PFSK-1 (cell line): ENCODE data around the gene TASL.

Source experiments
- FOXP2 ChIP-seq: optimal IDR thresholded peaks from 2 replicates; pipeline ENCODE3; 2011; ENCODE audit warnings: borderline replicate concordance, control low read depth, inconsistent platforms; ENCODE audit not compliant: insufficient read depth; ENCODE audit errors: extremely low read length, extremely low read depth
- POLR2AphosphoS5 ChIP-seq: IDR thresholded peaks from 2 replicates; pipeline ENCODE4 v1.6.1; 2012; ENCODE audit warnings: low read depth, mild to moderate bottlenecking, control low read depth, low read length, moderate library complexity
- SIN3A ChIP-seq: IDR thresholded peaks from 2 replicates; pipeline ENCODE4 v1.6.1; 2012; ENCODE audit warnings: mild to moderate bottlenecking, low read length, moderate library complexity, borderline replicate concordance; ENCODE audit not compliant: insufficient read depth
- TAF1 ChIP-seq: IDR thresholded peaks from 2 replicates; pipeline ENCODE4 v1.6.1; 2012; ENCODE audit warnings: low read length, control low read depth, borderline replicate concordance; ENCODE audit not compliant: insufficient read depth
- TF ChIP-seq, protein P1 (sequence below), 2 experiments: IDR thresholded peaks; 2 replicates each; pipeline versions ENCODE4 v1.6.1 to v1.8.0; 2011 to 2012; ENCODE audit warnings: low read depth in 2 of 2, low read length in 2 of 2, control low read depth in 1 of 2, inconsistent platforms in 1 of 2, mild to moderate bottlenecking in 1 of 2, moderate library complexity in 1 of 2; ENCODE audit not compliant: insufficient read depth in 1 of 2

DNA sequence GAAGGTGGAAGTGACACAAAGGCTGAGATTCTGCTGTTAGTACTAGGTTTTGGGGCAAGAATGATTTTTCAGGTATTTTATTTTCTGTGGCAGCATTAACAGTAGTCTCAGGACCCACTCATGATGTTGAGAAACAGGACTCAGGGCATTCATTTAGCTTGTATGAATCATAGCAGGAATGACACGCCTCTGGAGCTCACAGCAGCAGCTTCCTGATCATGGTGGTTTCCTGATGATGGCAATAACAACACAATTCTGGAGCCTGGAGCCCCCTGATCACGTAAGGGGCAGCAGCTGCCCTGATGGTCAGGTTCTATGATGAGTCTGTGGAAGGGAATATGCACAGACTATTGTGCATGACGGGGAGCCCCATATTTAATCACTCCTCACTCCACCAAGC lies 47.0 kb downstream of the TASL start:
- TF ChIP-seq FOXP2 (no peak), POLR2AphosphoS5 (no peak), TAF1 (no peak), SIN3A (no peak)
- TF ChIP-seq, protein P1, sequence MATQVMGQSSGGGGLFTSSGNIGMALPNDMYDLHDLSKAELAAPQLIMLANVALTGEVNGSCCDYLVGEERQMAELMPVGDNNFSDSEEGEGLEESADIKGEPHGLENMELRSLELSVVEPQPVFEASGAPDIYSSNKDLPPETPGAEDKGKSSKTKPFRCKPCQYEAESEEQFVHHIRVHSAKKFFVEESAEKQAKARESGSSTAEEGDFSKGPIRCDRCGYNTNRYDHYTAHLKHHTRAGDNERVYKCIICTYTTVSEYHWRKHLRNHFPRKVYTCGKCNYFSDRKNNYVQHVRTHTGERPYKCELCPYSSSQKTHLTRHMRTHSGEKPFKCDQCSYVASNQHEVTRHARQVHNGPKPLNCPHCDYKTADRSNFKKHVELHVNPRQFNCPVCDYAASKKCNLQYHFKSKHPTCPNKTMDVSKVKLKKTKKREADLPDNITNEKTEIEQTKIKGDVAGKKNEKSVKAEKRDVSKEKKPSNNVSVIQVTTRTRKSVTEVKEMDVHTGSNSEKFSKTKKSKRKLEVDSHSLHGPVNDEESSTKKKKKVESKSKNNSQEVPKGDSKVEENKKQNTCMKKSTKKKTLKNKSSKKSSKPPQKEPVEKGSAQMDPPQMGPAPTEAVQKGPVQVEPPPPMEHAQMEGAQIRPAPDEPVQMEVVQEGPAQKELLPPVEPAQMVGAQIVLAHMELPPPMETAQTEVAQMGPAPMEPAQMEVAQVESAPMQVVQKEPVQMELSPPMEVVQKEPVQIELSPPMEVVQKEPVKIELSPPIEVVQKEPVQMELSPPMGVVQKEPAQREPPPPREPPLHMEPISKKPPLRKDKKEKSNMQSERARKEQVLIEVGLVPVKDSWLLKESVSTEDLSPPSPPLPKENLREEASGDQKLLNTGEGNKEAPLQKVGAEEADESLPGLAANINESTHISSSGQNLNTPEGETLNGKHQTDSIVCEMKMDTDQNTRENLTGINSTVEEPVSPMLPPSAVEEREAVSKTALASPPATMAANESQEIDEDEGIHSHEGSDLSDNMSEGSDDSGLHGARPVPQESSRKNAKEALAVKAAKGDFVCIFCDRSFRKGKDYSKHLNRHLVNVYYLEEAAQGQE (IDR thresholded peaks at IDR 0.05; ENCODE audit: insufficient read depth in 1 of 2, low read depth in 2 of 2, low read length in 2 of 2) = no peak
